ENCODE measurements around the gene RUBCN.
"Not testable (repeated sequence)": the region's sequence is repeated elsewhere in the genome, so short reads cannot be mapped to it uniquely, and the experiment has no call there.

Gene RUBCN

GRCh38 chr3:197629286-197629685 lies 107.4 kb downstream of the RUBCN start:
- DNase-seq (ENCODE audit: low read depth); H3K4me3 ChIP-seq (ENCODE audit: low read depth, low read length): not testable (repeated sequence)

GRCh38 chr3:197627772-197628523 lies 108.8 kb downstream of the RUBCN start:
- peak overlapping the region; percentile 66 for H3K4me3 ChIP-seq (ENCODE audit: low read depth, low read length)
- DNase-seq (ENCODE audit: low read depth): peak; percentile 4

GRCh38 chr3:197627158-197627771 lies 109.4 kb downstream of the RUBCN start:
- not testable (repeated sequence) for DNase-seq (ENCODE audit: low read depth)
- H3K4me3 ChIP-seq (ENCODE audit: low read depth, low read length): peak overlapping the region; percentile 66

GRCh38 chr3:197626404-197627157 lies 110.1 kb downstream of the RUBCN start:
- peak overlapping the region; percentile 66 for H3K4me3 ChIP-seq (ENCODE audit: low read depth, low read length)
- not testable (repeated sequence) for DNase-seq (ENCODE audit: low read depth)

GRCh38 chr3:197621478-197621877 lies 115.2 kb downstream of the RUBCN start:
- not testable (repeated sequence) for H3K4me3 ChIP-seq (ENCODE audit: low read depth, low read length); DNase-seq (ENCODE audit: low read depth)
